DMS 273 treated with DMSO at 0.1 percent for 48 hours (cell line): ENCODE measurements around the gene UBL7.

Experiments
- DNase-seq: peaks from one replicate; lab custom pipeline; 2025; lab: John Stamatoyannopoulos, UW

Gene UBL7

DNA sequence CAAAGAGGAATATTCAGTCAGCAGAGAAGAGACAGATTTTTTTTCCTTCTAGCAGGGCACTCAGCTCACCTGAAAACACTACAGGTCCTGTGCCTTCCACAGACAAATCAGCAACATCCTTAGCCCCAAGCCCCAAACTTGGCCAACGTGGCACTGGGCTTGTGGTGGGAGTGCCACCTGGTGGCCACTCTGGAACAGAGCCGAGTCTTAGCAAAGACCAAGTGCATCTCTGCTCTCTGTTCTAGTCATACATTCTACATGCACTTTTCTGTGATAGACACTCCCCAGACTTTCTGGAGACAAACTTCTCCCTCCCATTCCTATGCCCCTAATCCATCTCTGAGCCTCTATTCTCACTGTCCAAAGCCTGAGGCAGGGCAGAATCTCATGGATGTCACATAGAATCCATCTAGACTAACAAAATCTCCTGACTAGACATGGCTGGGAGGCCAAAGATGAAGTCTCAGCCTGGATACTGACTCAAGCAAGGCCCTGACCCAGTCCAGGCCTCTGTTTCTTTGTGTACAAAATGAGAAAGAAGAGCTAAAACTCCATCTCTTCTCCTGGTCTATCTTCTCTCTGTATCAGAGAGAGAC, 22.1 kb downstream of the UBL7 start:
- DNase-seq = no peak

DNA sequence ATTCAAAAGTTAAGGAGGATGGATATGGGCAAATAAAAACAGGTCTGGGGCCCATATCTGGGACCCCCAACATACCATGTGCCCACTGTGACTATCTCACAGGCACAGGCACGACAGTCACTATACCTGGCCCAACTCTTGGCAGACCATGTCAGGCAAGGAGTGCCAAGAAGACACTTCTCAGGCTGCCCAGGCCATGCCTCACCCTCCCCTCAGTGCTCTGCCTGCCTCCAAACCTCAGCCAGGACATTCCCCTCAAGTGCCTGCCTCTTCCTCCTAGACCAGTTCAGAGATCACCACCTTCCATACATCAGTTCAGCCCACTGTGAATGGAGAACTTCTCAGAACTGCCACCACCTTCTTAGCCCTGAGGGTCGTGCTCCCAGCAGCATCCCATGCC, 22.8 kb downstream of the UBL7 start:
- DNase-seq = no peak

DNA sequence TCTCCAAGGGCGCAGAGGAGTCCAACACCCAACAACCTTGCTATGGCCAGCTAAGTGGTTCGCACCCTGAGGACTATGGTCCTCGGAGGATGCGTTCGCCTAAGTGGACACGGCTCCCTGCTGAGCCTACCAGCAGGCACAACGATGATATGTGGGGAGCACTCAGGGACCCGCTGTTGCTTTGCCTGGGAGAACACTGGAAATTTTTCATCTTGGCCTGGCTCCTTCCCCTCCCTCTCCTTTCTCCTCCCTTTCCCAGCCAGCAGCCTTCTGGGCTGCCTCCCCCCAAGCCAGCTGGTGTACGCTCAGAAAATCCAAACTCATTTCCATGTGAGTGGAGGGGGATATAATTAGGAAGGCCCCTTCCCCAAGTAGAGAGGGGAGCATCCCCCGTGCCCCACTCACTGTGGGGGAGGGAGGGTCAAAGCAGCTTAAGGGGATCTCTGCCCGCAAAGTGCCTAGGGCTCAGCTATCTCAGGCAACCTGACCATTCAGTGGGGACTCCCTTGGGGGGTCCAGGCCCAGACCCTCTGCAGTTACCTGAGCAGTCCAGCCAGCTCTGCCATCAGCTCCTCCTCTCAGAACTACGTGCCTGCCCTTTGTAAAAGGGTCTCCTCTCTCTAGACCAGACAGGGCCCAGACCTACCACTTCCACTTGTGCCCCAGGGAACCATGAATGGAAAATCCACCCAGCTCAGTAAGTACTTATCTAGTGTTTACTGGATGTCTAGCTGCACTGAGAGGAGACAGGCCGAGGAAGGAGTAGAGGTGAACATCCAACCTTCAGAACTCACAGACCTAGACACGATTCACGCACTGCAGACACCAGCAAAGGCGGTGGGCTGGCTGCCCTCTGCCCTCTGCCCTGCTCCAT, 26.5 kb downstream of the UBL7 start:
- no peak for DNase-seq

DNA sequence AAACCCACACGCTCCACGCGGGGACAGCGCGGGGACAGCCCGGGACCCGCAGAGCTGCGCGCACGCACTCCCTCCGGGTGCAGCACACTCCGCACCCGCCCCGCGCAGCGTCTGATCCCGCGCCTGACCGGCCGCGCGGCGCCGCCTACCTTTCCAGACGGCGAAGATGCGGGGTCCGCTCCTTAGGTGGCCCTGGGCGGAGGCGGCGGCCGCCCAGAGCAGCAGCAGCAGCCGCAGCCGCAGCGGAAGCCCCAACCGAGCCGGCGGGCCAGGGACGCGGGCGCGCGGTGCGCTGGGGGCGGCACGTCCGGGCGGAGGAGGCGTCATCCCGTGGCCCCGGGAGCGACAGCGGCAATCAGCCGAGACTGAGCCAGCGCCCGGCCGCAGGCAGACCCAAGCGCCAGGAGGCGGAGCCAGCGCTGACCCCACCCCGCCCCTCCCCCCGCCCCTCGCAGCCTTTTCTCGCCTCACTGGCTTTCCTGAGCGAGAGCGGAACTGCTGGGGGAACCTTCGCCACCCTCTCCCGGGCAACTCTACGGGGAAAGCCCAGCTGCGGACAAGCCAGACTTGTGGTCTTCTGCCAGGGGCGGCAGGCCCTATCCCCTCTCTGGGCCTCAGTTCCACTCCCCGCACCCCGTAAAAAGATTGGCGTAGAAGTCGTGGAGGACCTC, 27.2 kb downstream of the UBL7 start, which contains the start of gene SEMA7A:
SEMA7A (minus strand) TSS at position 367 of the 671 bp plus-strand sequence; CDS start at position 327, 40 bp downstream.
- no peak for DNase-seq

DNA sequence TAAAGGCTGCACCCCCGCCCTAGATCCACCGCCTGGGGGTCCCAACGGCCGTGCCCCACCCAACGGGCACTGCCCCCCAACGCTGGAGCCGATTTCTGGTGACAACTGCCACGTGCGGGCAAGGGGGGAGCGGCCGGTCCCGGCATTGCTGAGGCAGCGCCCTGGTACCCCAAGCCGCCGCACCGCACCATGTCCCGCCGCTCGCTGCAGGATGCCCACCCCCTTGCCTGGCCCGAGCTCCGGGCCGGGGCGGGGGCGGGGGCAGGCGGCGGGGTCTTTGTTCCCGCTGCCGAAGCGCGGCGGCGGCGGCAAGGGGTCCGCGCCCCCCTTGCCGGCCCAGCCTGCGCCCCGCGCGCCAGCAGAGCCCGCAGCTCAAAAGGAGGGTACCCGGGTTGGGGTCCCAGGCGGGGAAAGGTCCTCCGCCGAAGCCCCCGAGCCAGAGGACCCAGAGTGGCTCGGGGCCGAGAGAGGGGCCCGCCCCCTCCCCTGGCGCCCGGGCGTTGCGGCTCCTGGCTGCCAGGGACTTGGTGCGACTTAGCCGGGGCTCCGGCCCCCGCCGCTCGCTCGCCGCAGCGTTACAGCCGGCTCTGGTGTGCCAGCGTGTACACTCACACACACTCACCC, 27.9 kb downstream of the UBL7 start:
- no peak for DNase-seq

DNA sequence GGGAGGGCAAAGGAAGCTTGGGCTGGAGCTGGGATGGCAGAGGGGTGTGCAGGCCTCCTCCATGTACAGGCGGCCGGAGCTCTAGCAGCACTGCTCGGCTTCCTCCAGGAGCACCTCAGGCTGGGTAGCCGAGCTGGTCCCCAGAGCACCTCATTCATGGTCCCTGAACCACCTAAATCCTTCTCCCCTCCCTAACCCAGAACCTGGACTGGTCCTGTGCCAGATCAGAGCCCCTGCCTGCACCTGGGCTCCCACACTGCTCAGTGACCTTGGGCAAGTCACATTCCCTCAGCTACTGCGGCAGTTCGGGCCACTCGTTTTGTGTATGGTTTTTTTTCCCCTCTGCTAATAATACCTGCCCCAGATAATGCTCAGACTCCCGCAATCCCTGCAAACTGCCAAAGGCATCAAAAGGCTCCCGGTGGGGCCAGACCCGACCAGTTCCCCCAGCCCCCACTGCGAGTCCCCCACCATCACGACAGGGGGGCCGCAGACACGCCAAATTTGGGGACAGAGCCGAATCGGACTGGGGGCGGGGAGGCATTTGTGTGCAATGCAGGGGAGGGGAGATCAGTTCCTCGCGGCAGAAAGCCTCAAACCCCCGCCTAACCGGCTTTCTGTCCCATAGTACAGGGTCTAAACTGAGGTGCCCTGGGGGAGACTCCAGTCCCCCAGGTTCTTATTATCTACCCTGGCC, 28.5 kb downstream of the UBL7 start:
- no peak for DNase-seq

DNA sequence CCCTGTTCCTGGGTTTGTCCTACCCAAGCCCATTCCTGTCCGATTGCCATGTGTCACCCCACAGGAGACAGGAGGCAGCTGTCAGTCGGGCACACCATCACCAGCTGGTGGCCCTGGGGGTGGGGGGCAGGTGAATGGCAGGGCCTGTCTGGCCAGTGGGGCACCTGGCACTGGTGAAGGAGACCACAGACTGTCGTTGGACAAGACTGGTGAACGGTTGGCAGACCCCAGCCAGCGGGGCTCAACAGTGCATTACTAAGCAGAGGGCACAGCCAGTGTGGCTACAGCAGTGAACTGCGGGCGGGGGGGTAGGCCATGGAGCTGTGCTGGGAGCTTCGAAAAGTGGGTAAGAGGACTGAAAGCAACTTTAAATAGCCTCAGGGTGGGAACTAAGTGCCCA, 29.3 kb downstream of the UBL7 start:
- DNase-seq = no peak

DNA sequence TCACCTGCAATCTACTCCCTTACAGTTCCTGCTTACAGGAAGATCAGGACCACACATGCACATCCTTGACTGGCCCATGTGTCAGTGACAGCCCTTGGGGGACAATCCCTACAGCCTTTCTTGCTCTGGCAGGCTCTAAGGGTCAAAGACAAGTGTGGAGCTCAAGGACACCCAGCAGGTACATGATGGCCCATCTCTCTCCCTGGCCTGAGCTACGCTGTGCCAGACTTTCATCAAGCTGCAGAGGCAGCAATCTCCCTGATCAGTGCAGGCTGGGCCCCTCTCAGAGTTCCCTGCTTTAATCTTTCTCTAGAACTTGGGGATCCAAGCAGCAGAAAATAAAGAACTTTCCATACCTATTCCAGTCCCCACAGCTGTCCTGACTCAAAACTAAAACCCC, 29.8 kb downstream of the UBL7 start:
- no peak for DNase-seq

DNA sequence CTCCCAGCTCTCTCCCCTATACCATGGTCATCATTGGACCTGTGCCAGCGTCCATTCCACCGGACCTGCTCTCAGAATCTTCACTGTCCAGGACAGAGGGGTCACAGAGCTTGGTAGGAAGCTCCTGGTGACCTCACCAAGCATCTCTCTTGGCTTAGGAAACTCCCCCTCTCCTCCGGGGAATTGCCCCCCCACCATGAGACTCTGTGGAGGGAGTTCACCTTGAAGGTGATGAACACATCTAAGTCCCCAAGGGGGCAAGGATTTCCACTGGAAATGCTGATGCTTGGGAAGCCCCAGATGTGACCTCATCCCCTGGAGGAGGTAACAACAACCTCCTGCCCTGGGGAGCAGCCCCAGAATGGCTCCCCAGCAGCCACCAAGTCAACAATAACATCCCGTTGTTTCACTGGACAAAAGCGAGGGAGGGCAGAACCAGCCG, 30.4 kb downstream of the UBL7 start:
- DNase-seq = no peak

DNA sequence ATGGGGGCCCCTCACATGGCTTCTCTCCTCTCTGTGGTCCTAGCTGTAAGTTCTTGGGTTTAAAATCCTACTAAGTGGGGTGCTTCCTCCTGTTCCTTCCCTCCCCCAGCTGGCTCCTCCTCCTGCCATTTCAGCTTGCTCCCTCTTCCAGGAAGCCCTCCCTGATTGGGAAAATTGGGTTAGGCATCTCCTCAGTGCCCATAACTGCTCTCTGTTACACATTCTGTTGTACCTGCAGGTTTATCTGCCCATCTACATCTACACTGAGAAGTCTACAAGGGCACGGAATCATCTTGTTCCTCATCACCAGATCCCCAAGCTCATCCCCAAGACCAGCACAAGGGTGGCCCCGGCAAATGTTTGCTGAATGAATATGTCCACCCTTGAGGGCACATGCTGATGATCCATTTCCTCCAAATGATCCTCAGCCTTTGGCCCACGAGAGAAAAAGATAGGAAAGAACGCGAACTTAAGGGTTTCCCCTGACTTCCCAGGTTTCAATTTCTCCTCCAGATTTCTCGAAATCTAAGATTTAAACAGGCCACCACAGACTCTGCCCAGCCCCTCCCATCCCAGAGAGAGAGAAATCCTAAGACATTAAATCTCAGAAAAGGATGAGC, 31.1 kb downstream of the UBL7 start:
- DNase-seq = no peak

DNA sequence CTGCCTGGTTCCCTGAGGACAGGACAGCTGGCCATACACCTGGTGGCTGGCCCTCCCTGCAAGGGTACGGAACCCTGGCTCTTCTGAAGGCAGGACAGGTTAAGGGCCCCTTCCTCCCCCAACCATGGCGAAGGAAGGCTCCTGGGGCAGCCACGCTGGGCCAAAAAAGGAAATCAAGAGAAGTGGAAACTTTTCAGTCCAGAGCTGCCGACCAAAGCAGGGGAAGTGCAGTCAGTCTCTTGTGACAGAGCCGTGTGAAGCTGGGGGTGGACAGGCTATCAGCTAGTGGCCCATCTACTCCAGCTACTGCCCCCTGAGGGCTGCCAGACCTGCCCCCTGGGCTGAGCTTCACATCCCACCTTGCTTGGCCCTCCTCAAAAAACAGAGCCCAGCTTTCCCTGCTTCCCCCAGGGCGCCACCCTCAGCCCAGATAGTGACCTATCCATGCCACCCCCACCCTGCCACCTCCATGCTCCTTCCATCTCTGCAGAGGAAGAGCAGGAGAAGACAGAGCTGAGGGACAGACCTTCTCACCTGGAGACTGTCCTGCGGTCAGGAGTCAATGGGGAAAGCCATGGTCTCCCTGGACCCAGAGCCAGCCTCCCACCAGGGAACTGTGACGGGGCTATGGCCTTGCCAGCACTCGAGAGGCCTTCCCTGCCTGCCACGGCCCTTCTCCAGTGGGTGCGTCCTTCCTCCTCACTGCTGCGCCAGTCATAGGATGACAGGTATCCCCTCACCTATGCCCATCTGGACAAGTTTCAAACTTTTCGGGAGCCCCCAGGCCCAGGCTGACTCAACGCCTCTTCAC, 31.8 kb downstream of the UBL7 start:
- DNase-seq = no peak

DNA sequence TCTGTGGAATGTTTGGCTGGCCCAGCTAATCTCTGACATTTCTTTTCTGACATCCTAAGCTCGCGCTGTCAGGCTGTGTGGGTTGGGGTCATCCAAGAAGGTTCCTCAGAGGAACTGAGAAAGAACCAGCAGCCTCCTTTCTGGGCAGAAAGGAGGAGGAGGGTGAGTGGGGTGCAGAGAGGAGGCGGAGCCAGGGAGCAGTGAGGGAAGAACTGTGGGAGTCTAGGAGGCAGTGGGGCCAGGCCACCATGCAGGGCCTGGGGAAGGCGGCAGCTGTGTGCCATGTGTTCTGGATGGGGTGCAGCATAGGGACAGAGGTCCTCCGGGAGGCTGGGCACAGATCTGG, 32.5 kb downstream of the UBL7 start:
- DNase-seq = no peak

DNA sequence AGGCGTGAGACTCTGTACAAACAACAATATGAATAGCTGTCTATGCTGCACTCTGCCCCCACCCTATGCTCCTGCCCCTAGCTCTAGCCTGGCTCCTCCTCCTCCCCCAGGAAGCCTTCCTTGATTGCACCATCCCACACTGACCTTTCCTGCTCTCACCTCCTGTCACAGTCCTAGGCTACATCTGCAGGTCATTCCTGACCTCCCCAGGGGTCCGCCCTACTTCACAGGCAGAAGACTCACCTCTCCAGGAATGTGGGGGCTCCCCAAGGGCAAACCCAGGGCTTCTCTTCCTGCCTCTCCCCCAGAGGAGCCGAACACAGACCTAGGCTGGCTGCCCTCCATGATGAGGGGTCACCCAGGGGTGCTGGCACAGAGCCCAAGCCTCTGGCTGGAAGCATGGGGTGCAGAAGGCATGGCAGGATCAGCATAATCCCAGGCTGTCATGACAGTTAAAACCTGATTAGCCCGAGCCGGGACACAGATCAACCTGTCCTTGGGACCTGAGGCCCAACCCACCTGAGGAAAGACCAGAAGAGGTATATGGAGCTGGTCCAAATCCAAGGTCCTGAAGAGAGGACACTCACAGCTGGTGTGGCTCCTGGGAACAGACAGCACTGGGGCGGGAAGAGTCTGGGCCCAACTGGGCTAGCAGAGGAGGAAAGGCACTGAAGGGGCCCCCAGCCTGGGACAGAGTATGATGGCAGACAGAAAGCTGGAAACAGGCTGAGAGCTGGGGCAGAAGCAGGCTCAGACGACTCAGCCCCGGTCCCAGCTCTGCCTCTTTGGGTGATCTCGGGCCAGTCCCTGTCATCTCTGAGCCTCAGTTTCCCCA, 33.1 kb downstream of the UBL7 start:
- DNase-seq = no peak

DNA sequence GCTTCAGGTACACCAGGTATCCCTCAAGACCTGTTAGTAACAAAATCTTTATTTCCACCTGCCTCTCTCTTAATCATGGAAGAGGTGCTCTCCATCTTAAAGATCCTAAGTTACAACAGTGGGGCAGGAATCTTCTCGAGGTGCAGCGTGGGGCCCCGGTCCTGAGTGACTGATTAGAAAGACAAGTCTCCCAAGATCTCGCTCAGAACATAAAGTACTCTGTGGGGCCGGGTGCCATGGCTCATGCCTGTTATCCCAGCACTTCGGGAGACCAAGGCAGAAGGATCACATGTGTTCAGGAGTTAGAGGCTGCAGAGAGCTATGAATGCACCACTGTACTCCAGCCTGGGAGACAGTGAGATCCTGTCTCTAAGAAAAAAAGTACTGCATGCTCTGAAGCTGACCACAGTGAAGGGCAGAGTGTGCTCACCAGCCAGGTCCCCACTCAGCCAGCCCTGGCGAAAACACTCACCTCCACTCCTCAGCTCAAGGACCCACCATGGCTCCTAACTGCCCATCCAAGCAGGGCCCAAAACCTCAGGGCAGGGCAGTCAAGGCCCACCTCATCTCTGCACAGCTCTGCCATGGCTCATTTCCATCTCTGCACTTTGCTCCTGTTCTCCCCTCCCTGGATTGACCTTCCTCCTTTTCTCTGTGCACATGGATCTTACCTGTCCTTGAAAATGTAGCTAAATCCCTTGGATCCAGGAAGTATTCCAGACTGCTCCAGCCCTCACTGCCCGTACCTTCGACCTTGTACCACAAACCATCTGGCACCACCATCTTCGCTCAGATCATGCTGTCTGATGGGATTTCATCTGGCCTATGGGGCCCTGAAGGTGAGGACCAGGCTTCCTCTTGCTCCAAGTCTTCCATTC, 34.3 kb downstream of the UBL7 start:
- DNase-seq = no peak

DNA sequence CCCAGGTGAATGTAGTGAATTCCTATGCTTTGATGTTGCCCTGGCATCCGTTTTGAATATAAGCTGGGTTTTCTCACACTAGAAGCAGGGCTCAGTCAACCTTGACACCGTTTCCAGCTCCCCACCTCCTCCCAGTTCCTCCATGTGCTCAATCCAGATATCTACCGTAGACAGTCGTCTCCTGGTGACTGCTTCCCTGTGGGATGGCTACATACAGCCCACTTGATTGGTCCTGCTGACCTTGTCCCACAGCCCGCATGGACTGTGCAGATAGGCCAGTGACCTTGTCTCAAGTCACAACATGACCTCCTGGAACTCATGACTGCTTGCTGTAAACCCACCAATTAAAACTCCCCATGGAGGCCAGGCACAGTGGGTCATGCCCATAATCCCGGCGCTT, 35.3 kb downstream of the UBL7 start:
- no peak for DNase-seq

DNA sequence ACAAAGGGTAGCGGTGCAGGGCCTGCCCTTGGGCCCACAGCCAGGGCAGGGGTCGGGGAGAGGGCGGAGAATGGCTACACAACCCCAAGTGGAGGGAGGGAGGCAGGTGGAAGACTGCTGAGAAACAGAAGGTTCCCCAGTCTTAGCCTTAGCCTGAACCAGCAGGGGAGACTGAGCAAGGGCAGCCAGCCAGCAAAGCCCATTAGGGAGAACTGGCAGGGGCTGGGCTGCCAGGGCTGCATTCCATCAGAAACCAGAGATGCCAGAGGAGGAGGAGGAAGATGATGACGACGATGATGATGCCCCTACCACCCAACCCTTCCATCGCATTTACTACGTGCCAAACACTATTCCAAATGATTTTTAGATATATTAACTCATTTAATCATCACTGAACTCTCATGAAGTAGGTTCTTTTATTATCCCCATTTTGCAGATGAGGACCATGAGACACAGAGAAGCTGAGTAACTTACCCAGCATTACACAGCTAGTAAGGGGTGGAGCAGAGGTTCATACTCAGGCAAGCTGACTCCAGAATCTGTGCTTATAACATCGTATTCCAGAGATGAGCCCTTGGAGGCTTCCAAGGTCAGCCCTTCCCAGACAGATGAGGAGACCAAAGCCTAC, 35.9 kb downstream of the UBL7 start:
- DNase-seq = no peak

DNA sequence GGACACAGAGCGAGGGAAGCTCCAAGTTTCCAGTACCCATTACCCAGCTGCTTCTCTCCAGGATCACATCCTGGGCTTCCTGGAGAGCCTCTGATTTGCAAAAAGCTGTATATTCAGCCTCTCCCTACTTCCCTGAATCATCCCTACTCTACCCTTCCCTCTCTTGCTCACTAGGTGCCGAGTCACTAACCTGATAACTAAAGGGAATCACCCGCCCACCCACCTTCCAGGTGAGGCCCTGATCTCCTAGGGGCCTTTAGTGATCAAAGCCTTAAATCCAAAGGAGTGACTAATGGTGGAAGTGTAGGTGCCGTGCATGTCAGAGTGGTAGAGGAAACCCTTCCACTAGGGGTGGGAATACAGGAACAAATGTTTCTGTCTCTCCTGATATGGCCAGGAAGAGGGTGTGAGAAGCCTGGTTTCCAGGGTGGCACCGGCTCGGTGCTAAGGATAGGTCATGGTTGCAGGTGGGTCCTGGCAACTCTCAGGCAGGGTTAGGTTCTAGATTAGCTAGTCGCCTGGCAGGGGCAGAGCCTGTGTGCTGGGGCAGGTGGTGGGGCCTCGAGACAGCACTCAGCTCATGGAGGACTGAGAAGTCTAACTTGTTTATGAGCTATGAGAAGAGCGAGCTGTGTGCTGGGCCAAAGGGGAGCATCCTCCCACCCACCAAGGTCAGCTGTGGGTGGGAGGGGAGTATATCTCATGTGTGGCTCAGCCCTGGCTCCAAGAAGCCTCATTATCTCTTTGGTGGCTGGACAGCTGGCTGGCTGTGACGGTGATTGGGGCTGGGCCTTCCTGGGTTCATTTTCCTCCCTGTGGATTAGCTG, 37.3 kb downstream of the UBL7 start:
- no peak for DNase-seq
